Fibroblast of lung (primary cell): ENCODE measurements around the gene RGS14.

Experiments
- CTCF ChIP-seq, 2 donors: IDR thresholded peaks in 1 of 2; conservative IDR thresholded peaks in 1 of 2; 1 replicate in 1 of 2; 2 replicates in 1 of 2; pipeline ENCODE4 v1.5.1; 2011 to 2012; ENCODE audit warnings: low read length in 2 of 2, control low read depth in 1 of 2, inconsistent platforms in 1 of 2, low read depth in 1 of 2, mild to moderate bottlenecking in 1 of 2
- EZH2 ChIP-seq: IDR thresholded peaks from 2 replicates; pipeline ENCODE4 v1.5.1; 2012; ENCODE audit warnings: low read length, control low read depth, mild to moderate bottlenecking; ENCODE audit errors: missing control alignments

GRCh38 chr5:177410575-177410974 is 52.9 kb downstream of the RGS14 start:
- TF ChIP-seq CTCF (conservative IDR thresholded peaks at IDR 0.05 in 1 of 2, IDR thresholded peaks at IDR 0.05 in 1 of 2; ENCODE audit: low read depth in 1 of 2, low read length in 2 of 2) (no peak), EZH2 (no peak)
